Activated B cell treated with CpG ODN at 0.5 μM for 24 hours (primary cell): ENCODE measurements around the gene ATP5F1B. TPM values are rescaled to one million over a fixed set of nuclear protein-coding genes. Genes with fewer than 3 reads are reported as not detected.
A peak's percentile ranks its signal among the peaks of the same experiment; 100 is the strongest.

Experiments
- ATAC-seq: fragments of 200-7000 bp; cut with Tn5 transposase; one replicate; pipeline ENCODE4 v1.10.0; 2021; ENCODE audit warnings: low read depth, mild to moderate bottlenecking, moderate library complexity
- CTCF ChIA-PET: fragments of 350-600 bp; sonication (Branson Sonifier 250); formaldehyde crosslinking; loops from one replicate; lab custom pipeline; 2021; ENCODE audit warnings: antibody characterized with exemption; lab: Charles Lee
- POLR2A ChIA-PET: fragments of 350-600 bp; sonication (Branson Sonifier 250); formaldehyde crosslinking; loops from one replicate; lab custom pipeline; 2021; ENCODE audit warnings: antibody characterized with exemption; lab: Charles Lee
- DNase-seq: peaks from one replicate; pipeline ENCODE4 v3.0.0; 2022
- H3K27ac Mint-ChIP-seq: one replicate; pipeline ENCODE4 v1.8.0; 2020; ENCODE audit warnings: mixed read lengths
- H3K27me3 Mint-ChIP-seq: one replicate; pipeline ENCODE4 v1.8.0; 2021; ENCODE audit warnings: mixed read lengths
- H3K36me3 Mint-ChIP-seq: one replicate; pipeline ENCODE4 v1.8.0; 2021; ENCODE audit warnings: low read depth, mixed read lengths
- H3K4me1 Mint-ChIP-seq: one replicate; pipeline ENCODE4 v1.8.0; 2021; ENCODE audit warnings: mixed read lengths
- H3K4me3 Mint-ChIP-seq: one replicate; pipeline ENCODE4 v1.8.0; 2020; ENCODE audit warnings: mild to moderate bottlenecking, mixed read lengths
- H3K9me3 Mint-ChIP-seq: one replicate; pipeline ENCODE4 v1.8.0; 2020; ENCODE audit warnings: mixed read lengths
- intact Hi-C: fragments of 100-400 bp; cut with micrococcal nuclease; formaldehyde crosslinking; loops from one replicate; pipeline ENCODE4 v1.15.1; 2024
- total RNA-seq: library from RNA; stranded (reverse); gene quantifications from 2 replicates; pipeline ENCODE4 v1.2.3, GENCODE V29; 2022
- TF ChIP-seq, protein P1 (sequence below): fragments of 200-600 bp; IDR thresholded peaks from one replicate; pipeline ENCODE4 v1.8.0; 2022; ENCODE audit warnings: antibody characterized with exemption, mild to moderate bottlenecking

ATP5F1B gene
- total RNA-seq, result 499 and 503 TPM in 2 replicates

DNA sequence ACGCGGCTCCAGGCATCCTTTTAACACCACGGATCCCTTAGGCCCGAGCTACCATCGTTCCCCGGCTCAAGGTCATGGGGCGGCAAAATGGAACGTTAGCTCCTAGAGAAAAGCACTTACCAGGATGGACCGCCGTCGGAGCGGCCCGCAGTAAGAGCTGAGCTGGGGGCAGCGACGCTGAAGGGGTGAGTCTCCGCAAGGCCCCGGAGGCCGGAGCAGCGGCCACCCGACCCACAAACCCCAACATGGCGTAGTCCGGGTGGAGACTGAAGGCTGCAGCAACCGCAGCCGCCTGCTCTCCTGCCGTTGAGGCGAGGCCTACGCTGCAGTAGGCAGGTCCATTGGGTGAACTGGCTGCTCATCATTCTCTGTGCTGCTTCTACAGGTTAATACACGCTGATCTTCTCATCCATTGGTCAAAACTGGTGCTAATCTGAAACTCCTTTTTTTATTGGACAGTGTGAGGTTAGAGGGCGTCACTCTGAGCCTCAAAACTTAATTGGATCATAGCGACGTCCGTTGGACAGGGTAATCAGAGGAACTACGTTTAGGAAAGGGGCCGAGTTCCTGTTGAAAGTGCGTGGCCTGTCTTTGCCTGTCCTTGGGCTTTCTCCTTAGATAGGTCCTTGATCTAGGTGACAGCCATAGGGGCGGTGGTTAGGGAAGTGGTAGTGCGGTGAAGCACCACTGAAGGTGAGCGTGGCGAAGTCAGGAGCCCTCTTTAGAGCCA, at the start of gene ATP5F1B:
TSS of gene ATP5F1B (minus strand) at position 268 of the 730 bp plus-strand sequence. CDS start at position 247, 21 bp downstream.
- Mint-ChIP-seq H3K9me3 (no peaks in the 10 kb centered on the region), H3K4me1 (peaks cover 25% of the 10 kb centered on the region), H3K27ac (peak within 1 kb of the TSS; percentile 99), H3K27me3 (no peaks in the 10 kb centered on the region), H3K36me3 (peaks cover 47% of the 10 kb centered on the region), H3K4me3 (peak within 1 kb of the TSS; percentile 97)
- intact Hi-C loops, result loop anchor here (1.0 kb wide), 6 partner anchors 10 to 79 kb away; partner anchors contain the start of genes NACA and PTGES3
- CTCF ChIA-PET, result interaction anchor here (0.7 to 1.7 kb wide), 5 partner anchors 9 to 467 kb away, joined by 3 to 12 read pairs (median 3); no protein-coding TSS in a partner anchor
- ATAC-seq (peak; percentile 97), DNase-seq (peak; percentile 68)
- TF ChIP-seq, protein P1, sequence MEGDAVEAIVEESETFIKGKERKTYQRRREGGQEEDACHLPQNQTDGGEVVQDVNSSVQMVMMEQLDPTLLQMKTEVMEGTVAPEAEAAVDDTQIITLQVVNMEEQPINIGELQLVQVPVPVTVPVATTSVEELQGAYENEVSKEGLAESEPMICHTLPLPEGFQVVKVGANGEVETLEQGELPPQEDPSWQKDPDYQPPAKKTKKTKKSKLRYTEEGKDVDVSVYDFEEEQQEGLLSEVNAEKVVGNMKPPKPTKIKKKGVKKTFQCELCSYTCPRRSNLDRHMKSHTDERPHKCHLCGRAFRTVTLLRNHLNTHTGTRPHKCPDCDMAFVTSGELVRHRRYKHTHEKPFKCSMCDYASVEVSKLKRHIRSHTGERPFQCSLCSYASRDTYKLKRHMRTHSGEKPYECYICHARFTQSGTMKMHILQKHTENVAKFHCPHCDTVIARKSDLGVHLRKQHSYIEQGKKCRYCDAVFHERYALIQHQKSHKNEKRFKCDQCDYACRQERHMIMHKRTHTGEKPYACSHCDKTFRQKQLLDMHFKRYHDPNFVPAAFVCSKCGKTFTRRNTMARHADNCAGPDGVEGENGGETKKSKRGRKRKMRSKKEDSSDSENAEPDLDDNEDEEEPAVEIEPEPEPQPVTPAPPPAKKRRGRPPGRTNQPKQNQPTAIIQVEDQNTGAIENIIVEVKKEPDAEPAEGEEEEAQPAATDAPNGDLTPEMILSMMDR, result no peak
- POLR2A ChIA-PET, result interaction anchor here (0.6 to 4.7 kb wide), 20 partner anchors 10 to 465 kb away, joined by 3 to 87 read pairs (median 4); partner anchors contain the start of genes NACA, PTGES3, RNF41 and STAT6

DNA sequence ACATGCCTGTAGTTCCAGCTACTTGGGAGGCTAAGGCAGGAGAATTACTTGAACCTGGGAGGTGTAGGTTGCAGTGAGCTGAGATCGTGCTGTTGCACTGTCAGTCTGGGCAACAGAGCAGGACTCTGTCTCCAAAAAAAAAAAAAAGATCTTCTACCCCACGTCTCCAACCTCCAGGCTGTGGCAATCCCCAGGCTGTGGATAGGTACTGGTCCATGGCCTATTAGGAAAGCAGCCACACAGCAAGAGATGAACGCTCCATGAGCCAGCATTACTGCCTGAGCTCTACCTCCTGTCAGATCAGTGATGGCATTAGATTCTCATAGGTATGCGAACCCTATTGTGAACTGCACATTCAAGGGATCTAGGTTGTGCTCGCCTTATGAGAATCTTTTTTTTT, 48.4 kb upstream of the ATP5F1B start:
- POLR2A ChIA-PET, result interaction anchor here (0.8 kb wide), 1 partner anchor 361 kb away, joined by 8 read pairs; no protein-coding TSS in a partner anchor
- no peaks in the 10 kb centered on the region for H3K36me3 Mint-ChIP-seq
- no peaks in the 10 kb centered on the region for H3K27me3 Mint-ChIP-seq
- H3K4me1 Mint-ChIP-seq, result no peaks in the 10 kb centered on the region
- no peak for DNase-seq
- CTCF ChIA-PET, result no interaction called here
- no peaks in the 10 kb centered on the region for H3K9me3 Mint-ChIP-seq
- no peak overlapping the region for H3K27ac Mint-ChIP-seq
- intact Hi-C loops, result no loop called here
- no peak for ATAC-seq
- H3K4me3 Mint-ChIP-seq, result no peak overlapping the region
- TF ChIP-seq, protein P1, result no peak

DNA sequence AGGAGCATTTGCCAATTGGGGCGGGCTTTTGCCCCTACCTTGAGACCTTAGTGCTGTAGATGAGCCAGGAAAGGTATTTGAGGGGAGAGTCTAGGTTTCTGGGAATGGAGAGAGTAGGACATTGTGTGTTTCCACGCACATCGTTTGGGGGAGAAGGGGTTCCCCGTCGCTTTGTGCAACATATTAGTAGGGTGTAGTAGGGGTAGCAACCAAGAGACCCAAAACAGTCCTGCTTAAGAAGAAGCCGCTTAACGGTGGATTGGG, 43.0 kb upstream of the ATP5F1B start:
- Mint-ChIP-seq H3K4me3 (peak overlapping the region; percentile 100), H3K4me1 (peaks cover 36% of the 10 kb centered on the region), H3K27ac (peak overlapping the region; percentile 99), H3K9me3 (no peaks in the 10 kb centered on the region), H3K27me3 (no peaks in the 10 kb centered on the region), H3K36me3 (peaks cover 35% of the 10 kb centered on the region)
- ATAC-seq, result no peak
- DNase-seq, result no peak
- TF ChIP-seq, protein P1, result no peak
- intact Hi-C loops, result loop anchor here (1.0 to 10.0 kb wide), 11 partner anchors 29 to 1064 kb away; partner anchors contain the start of genes BAZ2A, CDK4, INHBC and NAB2
- CTCF ChIA-PET, result interaction anchor here (1.0 to 3.7 kb wide), 4 partner anchors 10 to 60 kb away, joined by 3 to 15 read pairs (median 7); no protein-coding TSS in a partner anchor
- POLR2A ChIA-PET, result interaction anchor here (0.6 to 7.4 kb wide), 28 partner anchors 10 to 1067 kb away, joined by 3 to 159 read pairs (median 8); partner anchors contain the start of genes ATP5F1B, BAZ2A, NACA and RAB5B

DNA sequence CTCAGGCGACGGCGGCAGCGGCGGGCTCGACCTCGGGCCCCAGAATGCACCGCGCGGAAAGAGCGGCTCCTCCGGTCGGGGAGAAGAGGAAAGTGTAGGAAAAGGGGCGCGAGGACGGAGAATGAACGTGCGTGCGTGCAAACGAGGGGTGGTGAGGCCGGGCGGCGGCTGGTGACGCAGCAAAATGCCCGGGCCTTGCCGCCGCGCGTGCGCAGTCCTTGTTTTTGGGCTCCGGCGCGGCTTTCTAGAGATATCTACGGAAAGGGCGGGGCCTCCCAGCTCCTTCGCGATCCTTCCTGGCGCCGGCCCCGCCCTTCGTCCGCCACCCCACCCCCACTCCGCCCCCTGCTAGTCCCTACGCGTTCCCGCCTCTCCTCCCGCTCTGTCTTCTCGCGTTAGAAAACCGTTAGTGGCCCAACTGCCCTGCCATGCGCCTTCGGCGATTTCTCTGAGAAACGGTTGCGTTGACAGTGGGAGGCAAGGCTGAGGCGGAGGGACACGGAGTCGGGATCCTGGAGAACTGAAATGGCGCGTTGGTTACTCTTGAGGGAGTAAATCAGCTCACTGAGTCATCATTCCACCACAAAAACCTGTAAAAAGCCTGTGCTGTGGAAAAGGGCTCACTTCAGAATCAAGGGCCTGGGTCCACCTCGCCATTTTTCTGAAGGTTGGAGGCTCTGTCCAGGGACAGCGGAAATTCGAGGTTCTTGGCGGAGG, 42.5 kb upstream of the ATP5F1B start, which contains the start of gene PTGES3:
TSS of gene PTGES3 (minus strand) at position 156 of the 717 bp plus-strand sequence. CDS start 285 bp downstream, outside the sequence.
- no peaks in the 10 kb centered on the region for H3K27me3 Mint-ChIP-seq
- H3K36me3 Mint-ChIP-seq, result peaks cover 35% of the 10 kb centered on the region
- POLR2A ChIA-PET, result interaction anchor here (0.6 to 7.4 kb wide), 35 partner anchors 10 to 1068 kb away, joined by 3 to 159 read pairs (median 6); partner anchors contain the start of genes ATP5F1B, BAZ2A, DDIT3 and ESYT1
- TF ChIP-seq, protein P1, result no peak
- H3K4me3 Mint-ChIP-seq, result peak within 1 kb of the TSS; percentile 100
- peaks cover 36% of the 10 kb centered on the region for H3K4me1 Mint-ChIP-seq
- intact Hi-C loops, result loop anchor here (1.0 to 10.0 kb wide), 11 partner anchors 29 to 1064 kb away; partner anchors contain the start of genes BAZ2A, CDK4, INHBC and NAB2
- peak; percentile 97 for DNase-seq
- ATAC-seq, result peak; percentile 75
- H3K27ac Mint-ChIP-seq, result peak within 1 kb of the TSS; percentile 99
- no peaks in the 10 kb centered on the region for H3K9me3 Mint-ChIP-seq
- CTCF ChIA-PET, result interaction anchor here (0.9 to 3.7 kb wide), 5 partner anchors 10 to 771 kb away, joined by 3 to 15 read pairs (median 6); no protein-coding TSS in a partner anchor
